HUES64 (cell line): ENCODE results near the gene TUBB4A.

Experiments used
- H3K27ac ChIP-seq: 2 replicates; pipeline ENCODE4 v1.7.0; 2013; ENCODE audit warnings: low read depth, low read length, inconsistent platforms
- H3K27me3 ChIP-seq: 2 replicates; pipeline ENCODE4 v1.6.1; 2013; ENCODE audit warnings: mild to moderate bottlenecking, low read length; ENCODE audit not compliant: insufficient read depth
- H3K36me3 ChIP-seq: 2 replicates; pipeline ENCODE4 v1.6.1; 2013; ENCODE audit warnings: mild to moderate bottlenecking, low read length; ENCODE audit not compliant: insufficient read depth
- H3K4me1 ChIP-seq: 2 replicates; pipeline ENCODE4 v1.6.1; 2013; ENCODE audit warnings: mild to moderate bottlenecking, low read length, moderate library complexity; ENCODE audit not compliant: insufficient read depth
- H3K4me3 ChIP-seq: 2 replicates; pipeline ENCODE4 v1.5.1; 2013; ENCODE audit warnings: mild to moderate bottlenecking, low read length, moderate library complexity
- H3K9ac ChIP-seq: 2 replicates; pipeline ENCODE4 v1.6.1; 2013; ENCODE audit warnings: mild to moderate bottlenecking, low read depth, low read length
- H3K9me3 ChIP-seq: 2 replicates; pipeline ENCODE4 v1.6.1; 2013; ENCODE audit warnings: low read depth, low read length; ENCODE audit not compliant: insufficient read depth
- WGBS: fragments of 150-250, 120-280 bp; methylation state at CpG from one replicate; pipeline ENCODE4 v1.1.7; 2013; ENCODE audit warnings: missing lambda C conversion rate; 5-methylcytosine and 5-hydroxymethylcytosine counted together

Gene TUBB4A

GRCh38 chr19:6476155-6476895 lies 25.8 kb downstream of the TUBB4A start:
- Histone ChIP-seq H3K36me3 (no peaks in the 10 kb centered on the region), H3K27ac (no peak overlapping the region), H3K9me3 (no peaks in the 10 kb centered on the region), H3K4me1 (no peaks in the 10 kb centered on the region), H3K27me3 (peaks cover 26% of the 10 kb centered on the region), H3K9ac (no peak overlapping the region), H3K4me3 (peak overlapping the region; percentile 59)
- WGBS, result 3% methylated on average over 33 of the region's 33 CpGs

GRCh38 chr19:6475321-6476108 lies 26.6 kb downstream of the TUBB4A start:
- no peaks in the 10 kb centered on the region for H3K9me3 ChIP-seq

GRCh38 chr19:6473647-6474046 lies 28.5 kb downstream of the TUBB4A start:
- Histone ChIP-seq H3K9ac (no peak overlapping the region), H3K36me3 (no peaks in the 10 kb centered on the region), H3K4me3 (no peak overlapping the region), H3K9me3 (no peaks in the 10 kb centered on the region), H3K27ac (no peak overlapping the region), H3K27me3 (peaks cover 26% of the 10 kb centered on the region), H3K4me1 (no peaks in the 10 kb centered on the region)
- WGBS, result 77% methylated on average over 9 of the region's 9 CpGs

More at GRCh38 chr19:6475321-6476108, 26.6 kb downstream of the TUBB4A start:
- Histone ChIP-seq H3K27me3 (peaks cover 26% of the 10 kb centered on the region), H3K4me3 (peak overlapping the region; percentile 59), H3K9ac (peak overlapping the region; percentile 15; the same call in 1 of the 2 replicates), H3K36me3 (no peaks in the 10 kb centered on the region), H3K27ac (no peak overlapping the region), H3K4me1 (no peaks in the 10 kb centered on the region)
- WGBS, result 7% methylated on average over 52 of the region's 52 CpGs

GRCh38 chr19:6472713-6473112 lies 29.4 kb downstream of the TUBB4A start:
- Histone ChIP-seq H3K4me3 (no peak overlapping the region), H3K9ac (no peak overlapping the region), H3K27me3 (peaks cover 26% of the 10 kb centered on the region), H3K36me3 (peaks cover 5% of the 10 kb centered on the region; the same call in 1 of the 2 replicates), H3K4me1 (no peaks in the 10 kb centered on the region), H3K9me3 (no peaks in the 10 kb centered on the region), H3K27ac (no peak overlapping the region)
- WGBS, result 73% methylated on average over 4 of the region's 4 CpGs

GRCh38 chr19:6471076-6471475 lies 31.0 kb downstream of the TUBB4A start:
- Histone ChIP-seq H3K36me3 (peaks cover 11% of the 10 kb centered on the region; the same call in 1 of the 2 replicates), H3K27ac (no peak overlapping the region), H3K4me3 (no peak overlapping the region), H3K9me3 (no peaks in the 10 kb centered on the region), H3K4me1 (no peaks in the 10 kb centered on the region), H3K27me3 (peaks cover 20% of the 10 kb centered on the region), H3K9ac (no peak overlapping the region)
- WGBS, result 87% methylated on average over 14 of the region's 14 CpGs

- no peaks in the 10 kb centered on the region for H3K4me1 ChIP-seq
- H3K27me3 ChIP-seq, result peaks cover 12% of the 10 kb centered on the region
- H3K9me3 ChIP-seq, result no peaks in the 10 kb centered on the region
- no peak overlapping the region for H3K9ac ChIP-seq
- H3K27ac ChIP-seq, result no peak overlapping the region
- 76% methylated on average over 8 of the region's 8 CpGs for WGBS
- H3K4me3 ChIP-seq, result no peak overlapping the region
- peaks cover 11% of the 10 kb centered on the region; the same call in 1 of the 2 replicates for H3K36me3 ChIP-seq
These were observed 31.9 kb downstream of the TUBB4A start for GRCh38 chr19:6470173-6470572.

GRCh38 chr19:6467384-6467783 lies 34.7 kb downstream of the TUBB4A start:
- Histone ChIP-seq H3K27ac (no peak overlapping the region), H3K9me3 (no peaks in the 10 kb centered on the region), H3K36me3 (peaks cover 11% of the 10 kb centered on the region; the same call in 1 of the 2 replicates), H3K27me3 (peaks cover 21% of the 10 kb centered on the region), H3K4me1 (no peaks in the 10 kb centered on the region), H3K4me3 (no peak overlapping the region), H3K9ac (no peak overlapping the region)
- 85% methylated on average over 8 of the region's 8 CpGs for WGBS

- H3K9ac ChIP-seq, result no peak overlapping the region
- 92% methylated on average over 21 of the region's 21 CpGs for WGBS
- H3K4me1 ChIP-seq, result no peaks in the 10 kb centered on the region
- H3K9me3 ChIP-seq, result no peaks in the 10 kb centered on the region
- H3K27ac ChIP-seq, result no peak overlapping the region
- peaks cover 11% of the 10 kb centered on the region; the same call in 1 of the 2 replicates for H3K36me3 ChIP-seq
- H3K4me3 ChIP-seq, result no peak overlapping the region
- peaks cover 26% of the 10 kb centered on the region for H3K27me3 ChIP-seq
These were observed 35.4 kb downstream of the TUBB4A start for GRCh38 chr19:6466526-6467248.

- H3K36me3 ChIP-seq, result peaks cover 11% of the 10 kb centered on the region; the same call in 1 of the 2 replicates
- H3K4me3 ChIP-seq, result no peak overlapping the region
- H3K4me1 ChIP-seq, result no peaks in the 10 kb centered on the region
- H3K9me3 ChIP-seq, result no peaks in the 10 kb centered on the region
- H3K9ac ChIP-seq, result no peak overlapping the region
- no peak overlapping the region for H3K27ac ChIP-seq
- 94% methylated on average over 8 of the region's 8 CpGs for WGBS
- peaks cover 26% of the 10 kb centered on the region for H3K27me3 ChIP-seq
These were observed 36.4 kb downstream of the TUBB4A start for GRCh38 chr19:6465663-6466062.

GRCh38 chr19:6465006-6465405 lies 37.1 kb downstream of the TUBB4A start:
- peak overlapping the region; percentile 83 for H3K4me3 ChIP-seq

More at GRCh38 chr19:6465006-6465405, 37.1 kb downstream of the TUBB4A start:
- WGBS, result 44% methylated on average over 9 of the region's 9 CpGs
- Histone ChIP-seq H3K27ac (no peak overlapping the region), H3K27me3 (peaks cover 26% of the 10 kb centered on the region), H3K9ac (peak overlapping the region; percentile 58), H3K4me1 (no peaks in the 10 kb centered on the region), H3K9me3 (no peaks in the 10 kb centered on the region), H3K36me3 (peaks cover 11% of the 10 kb centered on the region; the same call in 1 of the 2 replicates)
